Mucosa of descending colon (tissue), 3 donors: Measurements from ENCODE around the gene IGLL1. TPM values are rescaled to one million over a fixed set of nuclear protein-coding genes. Genes with fewer than 3 reads are reported as not detected.

ENCODE experiments used
- ATAC-seq: fragments of 200-7000 bp; cut with Tn5 transposase; one replicate; pipeline ENCODE4 v1.9.1; 2020; ENCODE audit warnings: mild to moderate bottlenecking, moderate library complexity
- DNase-seq, 3 donors: peaks; one replicate each; pipeline ENCODE4 v3.0.0-alpha.2; 2020
- H3K36me3 ChIP-seq: fragments of 200-600 bp; one replicate; pipeline ENCODE4 v1.8.0; 2021; ENCODE audit warnings: low read depth, mild to moderate bottlenecking
- H3K4me1 ChIP-seq: fragments of 200-600 bp; one replicate; pipeline ENCODE4 v1.8.0; 2021; ENCODE audit warnings: low read depth, mild to moderate bottlenecking
- H3K4me3 ChIP-seq: fragments of 200-600 bp; one replicate; pipeline ENCODE4 v1.8.0; 2021; ENCODE audit warnings: mild to moderate bottlenecking
- H3K9me3 ChIP-seq: fragments of 200-600 bp; one replicate; pipeline ENCODE4 v1.8.0; 2021; ENCODE audit warnings: mild to moderate bottlenecking
- intact Hi-C, 2 donors: fragments of 100-400 bp; cut with DNase I in 1 of 2; cut with micrococcal nuclease in 1 of 2; formaldehyde crosslinking; loops; one replicate each; pipeline versions ENCODE4 v1.11.0 to v1.11.1; 2022; cut with DNase I, micrococcal nuclease
- total RNA-seq, 3 donors: library from RNA; stranded (reverse); fragmentation: NEBNext Ultra II Directional in 2 of 3; extraction: Animal tissue kit (Norgen Biotek cat#: 25700) in 2 of 3; gene quantifications; one replicate each; pipeline versions ENCODE4 v1.2.1 to v1.2.4, GENCODE V29; 2021 to 2023
- TF ChIP-seq, protein P1 (sequence below): fragments of 200-600 bp; IDR thresholded peaks from one replicate; pipeline ENCODE4 v1.8.0; 2022; ENCODE audit warnings: antibody characterized with exemption, mild to moderate bottlenecking
- donor health status: DM: no; HTN: no; CAD: no; lungs with moderate emphysema.
- donor health status: DM: no; HTN: no; CAD: no.
- donor health status: DM: no; HTN: yes; CAD: no.

Gene IGLL1
- total RNA-seq, 3 donors from 2014 or later, result not detected

DNA sequence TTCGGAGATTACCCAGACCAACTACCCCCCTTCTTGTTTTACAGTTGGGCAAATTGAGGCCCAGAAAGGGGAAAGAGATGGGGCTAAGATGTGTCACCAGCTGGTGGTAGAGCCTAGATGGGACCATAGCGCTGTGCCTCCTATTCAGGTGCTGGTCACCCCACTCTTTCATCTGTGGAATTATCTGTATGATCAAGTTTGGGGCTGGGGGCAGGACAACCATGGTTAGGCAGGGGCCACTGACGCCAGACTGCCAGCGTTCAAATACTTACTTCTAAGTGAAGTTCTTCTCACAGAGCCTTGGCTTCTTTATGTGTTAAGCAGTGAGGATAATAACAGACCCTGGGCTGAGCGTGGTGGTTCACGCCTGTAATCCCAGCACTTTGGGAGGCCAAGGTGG is 55.9 kb downstream of the IGLL1 start:
- DNase-seq (no peak), ATAC-seq (no peak)
- H3K36me3 ChIP-seq, result no peaks in the 10 kb centered on the region
- H3K4me3 ChIP-seq, result no peak overlapping the region
- H3K9me3 ChIP-seq, result no peaks in the 10 kb centered on the region
- intact Hi-C loops, result no loop called here
- TF ChIP-seq, protein P1, sequence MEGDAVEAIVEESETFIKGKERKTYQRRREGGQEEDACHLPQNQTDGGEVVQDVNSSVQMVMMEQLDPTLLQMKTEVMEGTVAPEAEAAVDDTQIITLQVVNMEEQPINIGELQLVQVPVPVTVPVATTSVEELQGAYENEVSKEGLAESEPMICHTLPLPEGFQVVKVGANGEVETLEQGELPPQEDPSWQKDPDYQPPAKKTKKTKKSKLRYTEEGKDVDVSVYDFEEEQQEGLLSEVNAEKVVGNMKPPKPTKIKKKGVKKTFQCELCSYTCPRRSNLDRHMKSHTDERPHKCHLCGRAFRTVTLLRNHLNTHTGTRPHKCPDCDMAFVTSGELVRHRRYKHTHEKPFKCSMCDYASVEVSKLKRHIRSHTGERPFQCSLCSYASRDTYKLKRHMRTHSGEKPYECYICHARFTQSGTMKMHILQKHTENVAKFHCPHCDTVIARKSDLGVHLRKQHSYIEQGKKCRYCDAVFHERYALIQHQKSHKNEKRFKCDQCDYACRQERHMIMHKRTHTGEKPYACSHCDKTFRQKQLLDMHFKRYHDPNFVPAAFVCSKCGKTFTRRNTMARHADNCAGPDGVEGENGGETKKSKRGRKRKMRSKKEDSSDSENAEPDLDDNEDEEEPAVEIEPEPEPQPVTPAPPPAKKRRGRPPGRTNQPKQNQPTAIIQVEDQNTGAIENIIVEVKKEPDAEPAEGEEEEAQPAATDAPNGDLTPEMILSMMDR, result no peak
- peaks cover 7% of the 10 kb centered on the region for H3K4me1 ChIP-seq

DNA sequence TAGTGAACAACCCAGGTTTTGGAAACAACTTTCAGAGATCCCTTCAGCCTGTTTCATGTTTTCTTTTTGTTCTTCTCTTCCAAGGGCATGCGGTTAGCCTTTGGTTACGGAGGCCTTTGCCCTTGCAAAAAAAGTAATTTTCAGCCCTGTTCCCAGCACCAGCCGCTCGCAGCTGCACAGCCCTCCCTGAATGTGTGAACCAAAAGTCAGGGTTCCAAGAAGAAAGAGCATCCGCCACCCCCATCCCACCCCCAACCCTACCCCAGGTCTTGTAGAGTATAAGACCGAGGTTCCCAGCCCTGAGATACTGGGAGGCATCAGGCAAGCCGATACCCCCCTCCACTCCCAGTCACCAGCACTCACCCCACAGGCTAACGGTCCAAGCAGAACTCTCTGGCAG is 56.4 kb downstream of the IGLL1 start:
- ATAC-seq (no peak), DNase-seq (no peak)
- intact Hi-C loops, result no loop called here
- Histone ChIP-seq H3K4me3 (no peak overlapping the region), H3K36me3 (no peaks in the 10 kb centered on the region), H3K4me1 (peaks cover 11% of the 10 kb centered on the region), H3K9me3 (no peaks in the 10 kb centered on the region)
- TF ChIP-seq, protein P1, result no peak

Other genes with a start within 250 kb of the IGLL1 start
- 1 to 10 TPM in 1 of 3 donors, under 1 TPM in 2; 0.65 to 1.9 (median 0.85) TPM for gene DRICH1, start 52.0 kb upstream of the IGLL1 start, total RNA-seq
- gene RGL4, start 110.7 kb upstream of the IGLL1 start, total RNA-seq, result under 1 TPM in 2 of 3 donors, not detected in 1; 0.29 to 0.34 TPM
- 1 to 10 TPM; 3.4 to 7.5 (median 3.7) TPM for gene ZNF70, start 170.8 kb upstream of the IGLL1 start, total RNA-seq
- gene VPREB3, start 174.1 kb upstream of the IGLL1 start, total RNA-seq, result 1 to 10 TPM in 2 of 3 donors, under 1 TPM in 1; 0.79 to 1.8 (median 1.2) TPM
- under 1 TPM in 1 of 3 donors, not detected in 2; 0.44 TPM for gene C22orf15, start 182.7 kb upstream of the IGLL1 start, total RNA-seq
- gene CHCHD10, start 187.7 kb upstream of the IGLL1 start, total RNA-seq, result 100 to 1,000 TPM; 279 to 464 (median 462) TPM
- 1 to 10 TPM; 2.0 to 6.3 (median 4.0) TPM for gene MMP11, start 192.6 kb upstream of the IGLL1 start, total RNA-seq
- gene SMARCB1, start 206.7 kb upstream of the IGLL1 start, total RNA-seq, result 10 to 100 TPM; 60.1 to 85.1 (median 69.3) TPM